Measurements from ENCODE around the gene KCNJ13.

KCNJ13 gene

GRCh38 chr2:232776435-232776834 is at the start of gene KCNJ13:
Gene KCNJ13 (minus strand): TSS chr2:232776565. CDS start chr2:232771362, 5,203 bp downstream.
- no peak for DNase-seq

GRCh38 chr2:232817756-232818155 is 41.4 kb upstream of the KCNJ13 start:
- no peak for DNase-seq

- peak; percentile 43 for DNase-seq
Measured at GRCh38 chr2:232816657-232817056, 40.3 kb upstream of the KCNJ13 start.

GRCh38 chr2:232815569-232815968 is 39.2 kb upstream of the KCNJ13 start:
- no peak for DNase-seq

GRCh38 chr2:232810444-232810843 is 34.1 kb upstream of the KCNJ13 start:
- DNase-seq, result no peak

GRCh38 chr2:232809349-232810124 is 33.2 kb upstream of the KCNJ13 start:
- no peak for DNase-seq

- no peak for DNase-seq
Measured at GRCh38 chr2:232802091-232802490, 25.7 kb upstream of the KCNJ13 start.

- DNase-seq, result no peak
Measured at GRCh38 chr2:232800166-232800565, 23.8 kb upstream of the KCNJ13 start.

- no peak for DNase-seq
Measured at GRCh38 chr2:232798187-232798586, 21.8 kb upstream of the KCNJ13 start.

- DNase-seq, result no peak
Measured at GRCh38 chr2:232795920-232796319, 19.6 kb upstream of the KCNJ13 start.

GRCh38 chr2:232794981-232795380 is 18.6 kb upstream of the KCNJ13 start:
- DNase-seq, result no peak

GRCh38 chr2:232793271-232793670 is 16.9 kb upstream of the KCNJ13 start:
- DNase-seq, result no peak

- DNase-seq, result no peak
Measured at GRCh38 chr2:232791518-232791917, 15.2 kb upstream of the KCNJ13 start.

- DNase-seq, result no peak
Measured at GRCh38 chr2:232789082-232789481, 12.7 kb upstream of the KCNJ13 start.

GRCh38 chr2:232787806-232788205 is 11.4 kb upstream of the KCNJ13 start:
- DNase-seq, result no peak

GRCh38 chr2:232783278-232783677 is 6.9 kb upstream of the KCNJ13 start:
- no peak for DNase-seq

GRCh38 chr2:232781765-232782164 is 5.4 kb upstream of the KCNJ13 start:
- DNase-seq, result no peak

GRCh38 chr2:232779934-232780333 is 3.6 kb upstream of the KCNJ13 start:
- no peak for DNase-seq

GRCh38 chr2:232779465-232779864 is 3.1 kb upstream of the KCNJ13 start:
- DNase-seq, result no peak

GRCh38 chr2:232777276-232777675 is 911 bp upstream of the KCNJ13 start:
- no peak for DNase-seq

- no peak for DNase-seq
Measured at GRCh38 chr2:232773815-232774214, 2.5 kb downstream of the KCNJ13 start.

GRCh38 chr2:232772531-232772930 is 3.8 kb downstream of the KCNJ13 start:
- no peak for DNase-seq

GRCh38 chr2:232771870-232772269 is 4.5 kb downstream of the KCNJ13 start:
- DNase-seq, result no peak

GRCh38 chr2:232770207-232770606 is 6.2 kb downstream of the KCNJ13 start:
- no peak for DNase-seq

- DNase-seq, result no peak
Measured at GRCh38 chr2:232767866-232768265, 8.5 kb downstream of the KCNJ13 start.
